Gastrocnemius medialis (tissue), 4 donors: ENCODE results near the gene CLDN20. TPM values are rescaled to one million over a fixed set of nuclear protein-coding genes. Genes with fewer than 3 reads are reported as not detected.

Experiments
- ATAC-seq, 2 donors: fragments of 150-250 bp; one replicate each; pipeline ENCODE4 v1.9.1; 2016
- DNase-seq, 2 donors: peaks; one replicate each; pipeline ENCODE4 v3.0.0-alpha.2; 2019
- H3K27ac ChIP-seq, 4 donors: fragments of 200-600 bp; sonication (generic); 1 replicate in 1 of 4; 2 replicates in 3 of 4; pipeline ENCODE4 v1.5.1; 2016 to 2018; ENCODE audit warnings: mild to moderate bottlenecking in 2 of 4, moderate library complexity in 1 of 4
- H3K27me3 ChIP-seq, 3 donors: fragments of 200-600 bp; sonication (generic) in 2 of 3; 1 replicate in 1 of 3; 2 replicates in 2 of 3; pipeline versions ENCODE4 v1.5.1 to v1.6.0; 2016 to 2019; ENCODE audit warnings: mild to moderate bottlenecking in 1 of 3, moderate library complexity in 1 of 3
- H3K36me3 ChIP-seq, 2 donors: fragments of 200-600 bp; sonication (generic) in 1 of 2; one replicate each; pipeline ENCODE4 v1.5.1; 2017 to 2018
- H3K4me1 ChIP-seq, 2 donors: fragments of 200-600 bp; sonication (generic) in 1 of 2; one replicate each; pipeline ENCODE4 v1.5.1; 2016 to 2017; ENCODE audit warnings: mild to moderate bottlenecking in 2 of 2
- H3K4me3 ChIP-seq, 4 donors: fragments of 200-600 bp; sonication (generic) in 3 of 4; 1 replicate in 1 of 4; 2 replicates in 3 of 4; pipeline ENCODE4 v1.5.1; 2016 to 2019; ENCODE audit warnings: mild to moderate bottlenecking in 2 of 4
- H3K9me3 ChIP-seq, 3 donors: fragments of 200-600 bp; sonication (generic) in 2 of 3; 1 replicate in 1 of 3; 2 replicates in 2 of 3; pipeline ENCODE4 v1.5.1; 2016 to 2019
- POLR2A ChIP-seq, 2 donors: fragments of 450-650 bp; IDR thresholded peaks; one replicate each; pipeline ENCODE4 v1.6.1; 2017; ENCODE audit warnings: antibody characterized with exemption in 2 of 2, mild to moderate bottlenecking in 2 of 2, moderate library complexity in 2 of 2
- in situ Hi-C, 4 donors: fragments of 200-750 bp; cut with MboI; loops; one replicate each; pipeline versions ENCODE4 v1.15.0 to v1.8.0; 2017; ENCODE audit warnings: low sequenced_read_pairs in 4 of 4
- intact Hi-C: fragments of 100-400 bp; cut with DNase I; formaldehyde crosslinking; loops from one replicate; pipeline ENCODE4 v1.15.1; 2023; ENCODE audit warnings: low total_unique reads
- total RNA-seq, 4 donors: library from RNA; depleted of rRNA; stranded (reverse); fragments of >200 nt; gene quantifications; one replicate each; pipeline versions ENCODE4 v1.1.0 to v1.2.3, GENCODE V29; 2016
- TF ChIP-seq, protein P1 (sequence below), 5 experiments: fragments of 450-650 bp in 3 of 5; fragments of 200-600 bp in 2 of 5; sonication (generic) in 2 of 5; IDR thresholded peaks in 4 of 5; conservative IDR thresholded peaks in 1 of 5; 1 replicate in 4 of 5; 2 replicates in 1 of 5; pipeline ENCODE4 v1.5.1; 2016 to 2019; ENCODE audit warnings: antibody characterized with exemption in 5 of 5, mild to moderate bottlenecking in 3 of 5, moderate library complexity in 3 of 5

Gene CLDN20
- total RNA-seq, 4 donors from 2014 or later = not detected

DNA sequence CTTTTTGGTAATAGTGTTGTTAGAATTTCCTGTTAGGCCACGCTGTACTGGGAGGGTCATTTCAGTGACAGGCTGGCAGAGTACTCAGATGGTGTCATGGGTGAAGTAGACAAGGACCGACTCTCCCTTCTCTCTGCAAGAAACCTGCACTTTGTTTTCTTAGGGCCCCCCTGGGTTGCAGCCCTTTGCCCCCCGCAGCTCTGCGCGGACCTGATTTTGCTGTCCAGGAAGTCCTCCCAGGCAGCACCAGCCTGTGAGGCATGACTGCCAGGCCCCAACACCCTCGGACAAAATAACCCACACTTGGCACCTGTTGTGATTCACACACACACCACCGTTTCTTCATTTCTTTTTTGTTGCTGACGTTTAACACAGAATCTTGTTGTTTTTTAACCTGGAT lies 21.8 kb upstream of the CLDN20 start:
- DNase-seq (no peak), ATAC-seq (no peak)
- in situ Hi-C loops (loop anchor here in 1 of 4 donors (10.0 kb wide), 1 partner anchor 67 kb away; no protein-coding TSS in a partner anchor), intact Hi-C loops (no loop called here)
- no peaks in the 10 kb centered on the region for H3K4me1 ChIP-seq
- H3K9me3 ChIP-seq = no peaks in the 10 kb centered on the region
- H3K4me3 ChIP-seq = no peak overlapping the region
- TF ChIP-seq, protein P1, sequence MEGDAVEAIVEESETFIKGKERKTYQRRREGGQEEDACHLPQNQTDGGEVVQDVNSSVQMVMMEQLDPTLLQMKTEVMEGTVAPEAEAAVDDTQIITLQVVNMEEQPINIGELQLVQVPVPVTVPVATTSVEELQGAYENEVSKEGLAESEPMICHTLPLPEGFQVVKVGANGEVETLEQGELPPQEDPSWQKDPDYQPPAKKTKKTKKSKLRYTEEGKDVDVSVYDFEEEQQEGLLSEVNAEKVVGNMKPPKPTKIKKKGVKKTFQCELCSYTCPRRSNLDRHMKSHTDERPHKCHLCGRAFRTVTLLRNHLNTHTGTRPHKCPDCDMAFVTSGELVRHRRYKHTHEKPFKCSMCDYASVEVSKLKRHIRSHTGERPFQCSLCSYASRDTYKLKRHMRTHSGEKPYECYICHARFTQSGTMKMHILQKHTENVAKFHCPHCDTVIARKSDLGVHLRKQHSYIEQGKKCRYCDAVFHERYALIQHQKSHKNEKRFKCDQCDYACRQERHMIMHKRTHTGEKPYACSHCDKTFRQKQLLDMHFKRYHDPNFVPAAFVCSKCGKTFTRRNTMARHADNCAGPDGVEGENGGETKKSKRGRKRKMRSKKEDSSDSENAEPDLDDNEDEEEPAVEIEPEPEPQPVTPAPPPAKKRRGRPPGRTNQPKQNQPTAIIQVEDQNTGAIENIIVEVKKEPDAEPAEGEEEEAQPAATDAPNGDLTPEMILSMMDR (IDR thresholded peaks at IDR 0.05 in 4 of 5, conservative IDR thresholded peaks at IDR 0.05 in 1 of 5) = no peak
- TF ChIP-seq POLR2A (IDR thresholded peaks at IDR 0.05) = no peak
- H3K27me3 ChIP-seq = no peaks in the 10 kb centered on the region
- H3K36me3 ChIP-seq = peaks cover 0 to 11% of the 10 kb centered on the region in 2 donors
- no peak overlapping the region for H3K27ac ChIP-seq

DNA sequence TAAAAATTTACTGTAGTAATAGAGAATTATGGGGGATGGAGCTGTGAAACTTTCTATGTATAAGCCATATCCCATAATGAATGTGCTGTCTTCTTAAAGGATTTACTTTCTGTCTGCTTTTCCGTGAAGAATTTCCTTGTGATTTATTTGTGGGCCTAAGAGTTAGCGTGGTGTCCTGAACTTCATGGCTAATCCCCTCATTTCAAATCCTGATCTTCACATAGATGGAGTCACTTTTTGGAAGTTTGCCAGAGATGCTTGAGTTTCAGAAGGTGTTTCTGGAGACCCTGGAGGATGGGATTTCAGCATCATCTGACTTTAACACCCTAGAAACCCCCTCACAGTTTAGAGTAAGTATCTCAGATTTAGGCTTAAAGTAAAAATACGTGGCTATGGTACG lies 19.4 kb upstream of the CLDN20 start:
- no peaks in the 10 kb centered on the region for H3K9me3 ChIP-seq
- no peaks in the 10 kb centered on the region for H3K27me3 ChIP-seq
- TF ChIP-seq, protein P1 (IDR thresholded peaks at IDR 0.05 in 4 of 5, conservative IDR thresholded peaks at IDR 0.05 in 1 of 5) = no peak
- no peak for TF ChIP-seq POLR2A (IDR thresholded peaks at IDR 0.05)
- H3K4me1 ChIP-seq = no peaks in the 10 kb centered on the region
- ATAC-seq (no peak), DNase-seq (no peak)
- H3K36me3 ChIP-seq = peaks cover 0 to 22% of the 10 kb centered on the region in 2 donors
- no peak overlapping the region for H3K27ac ChIP-seq
- H3K4me3 ChIP-seq = no peak overlapping the region
- intact Hi-C loops (no loop called here), in situ Hi-C loops (loop anchor here in 1 of 4 donors (10.0 kb wide), 1 partner anchor 70 kb away; no protein-coding TSS in a partner anchor)

GRCh38 chr6:155245193-155245592 lies 18.6 kb upstream of the CLDN20 start:
- DNase-seq (no peak), ATAC-seq (no peak)
- H3K4me3 ChIP-seq = no peak overlapping the region
- H3K9me3 ChIP-seq = no peaks in the 10 kb centered on the region
- TF ChIP-seq, protein P1 (IDR thresholded peaks at IDR 0.05 in 4 of 5, conservative IDR thresholded peaks at IDR 0.05 in 1 of 5) = no peak
- no peak for TF ChIP-seq POLR2A (IDR thresholded peaks at IDR 0.05)
- intact Hi-C loops = no loop called here
- H3K4me1 ChIP-seq = no peaks in the 10 kb centered on the region
- no peaks in the 10 kb centered on the region for H3K27me3 ChIP-seq
- peaks cover 0 to 22% of the 10 kb centered on the region in 2 donors for H3K36me3 ChIP-seq
- H3K27ac ChIP-seq = no peak overlapping the region
- in situ Hi-C loops = loop anchor here in 1 of 4 donors (10.0 kb wide), 1 partner anchor 70 kb away; no protein-coding TSS in a partner anchor

DNA sequence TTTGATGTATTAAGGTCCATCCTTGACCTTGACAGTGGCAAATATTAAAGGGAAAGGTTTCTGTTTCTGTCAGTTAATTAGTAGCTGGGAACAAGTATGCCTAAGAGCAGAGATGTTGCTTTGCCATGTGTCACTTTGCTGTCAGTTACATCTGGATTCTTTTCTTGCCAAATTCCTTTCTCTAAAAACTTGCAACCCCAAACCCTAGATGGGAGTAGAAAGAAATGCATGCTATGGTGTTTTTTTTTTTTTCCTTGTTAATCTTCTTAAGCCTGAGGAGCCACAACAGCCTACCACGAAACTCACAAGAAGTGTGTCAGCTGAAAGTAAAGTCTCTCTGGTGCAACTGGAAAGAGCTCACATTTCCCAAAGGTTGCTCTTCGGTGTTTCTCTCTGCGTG lies 18.0 kb upstream of the CLDN20 start:
- H3K4me1 ChIP-seq = no peaks in the 10 kb centered on the region
- intact Hi-C loops = no loop called here
- H3K9me3 ChIP-seq = no peaks in the 10 kb centered on the region
- no peak for TF ChIP-seq POLR2A (IDR thresholded peaks at IDR 0.05)
- H3K27ac ChIP-seq = no peak overlapping the region
- H3K4me3 ChIP-seq = no peak overlapping the region
- peaks cover 0 to 22% of the 10 kb centered on the region in 2 donors for H3K36me3 ChIP-seq
- no peaks in the 10 kb centered on the region for H3K27me3 ChIP-seq
- in situ Hi-C loops = loop anchor here in 1 of 4 donors (10.0 kb wide), 1 partner anchor 71 kb away; no protein-coding TSS in a partner anchor
- no peak for DNase-seq
- no peak for ATAC-seq

DNA sequence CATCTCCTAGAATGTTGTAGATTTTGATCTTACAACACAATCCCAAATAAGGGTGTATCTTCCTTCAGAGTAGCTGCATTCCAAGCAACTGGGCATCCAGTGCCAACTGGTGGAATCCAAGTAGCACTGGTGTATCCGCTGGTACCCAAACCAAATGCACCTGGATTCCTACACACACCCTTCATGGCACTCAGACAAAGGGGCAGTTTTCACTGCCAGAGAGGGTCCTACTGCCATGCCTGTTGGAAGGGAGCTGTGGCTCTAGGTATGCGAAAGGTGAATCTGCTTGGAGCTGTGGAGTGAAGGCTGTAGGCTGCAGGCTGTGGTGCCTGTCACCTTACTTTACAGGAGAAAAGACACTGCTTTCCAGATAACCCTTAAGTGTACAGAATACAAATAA lies 17.0 kb upstream of the CLDN20 start:
- in situ Hi-C loops (loop anchor here in 1 of 4 donors (10.0 kb wide), 1 partner anchor 72 kb away; no protein-coding TSS in a partner anchor), intact Hi-C loops (no loop called here)
- no peaks in the 10 kb centered on the region for H3K9me3 ChIP-seq
- no peaks in the 10 kb centered on the region for H3K4me1 ChIP-seq
- no peak for TF ChIP-seq POLR2A (IDR thresholded peaks at IDR 0.05)
- TF ChIP-seq, protein P1 (IDR thresholded peaks at IDR 0.05 in 4 of 5, conservative IDR thresholded peaks at IDR 0.05 in 1 of 5) = no peak
- H3K27me3 ChIP-seq = no peaks in the 10 kb centered on the region
- no peak overlapping the region for H3K4me3 ChIP-seq
- ATAC-seq (no peak), DNase-seq (no peak)
- H3K27ac ChIP-seq = no peak overlapping the region
- H3K36me3 ChIP-seq = peaks cover 0 to 28% of the 10 kb centered on the region in 2 donors
